Measurements from ENCODE around the gene VOPP1. TPM values are rescaled to one million over a fixed set of nuclear protein-coding genes. Genes with fewer than 3 reads are reported as not detected.

The VOPP1 gene
- total and polyA plus RNA-seq, 9 of the 15 experiments (the other 6 are each of a cell fraction or from before 2014, with no cell fraction given): 8.2 to 45.8 (median 31.2) TPM

DNA sequence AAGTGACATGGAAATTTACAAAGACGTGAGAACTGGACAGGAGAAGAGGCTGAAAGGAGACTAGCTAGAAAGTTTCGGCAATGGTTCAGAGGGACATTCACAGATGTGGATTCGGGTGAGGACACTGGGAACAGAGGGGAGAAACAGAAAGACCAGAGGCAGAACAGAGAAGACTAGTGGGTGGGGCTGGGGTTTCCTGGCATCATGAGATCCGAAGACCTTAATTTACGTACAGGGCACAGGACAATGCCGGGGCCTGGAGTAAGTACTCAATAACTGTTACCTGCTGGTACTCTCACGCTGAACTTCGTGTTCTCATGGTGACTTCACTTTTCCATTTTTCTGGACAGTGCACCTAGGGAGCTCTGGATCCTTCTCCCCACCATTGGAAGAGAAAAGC lies 53.5 kb downstream of the VOPP1 start (continued):
- TF ChIP-seq, protein P1, sequence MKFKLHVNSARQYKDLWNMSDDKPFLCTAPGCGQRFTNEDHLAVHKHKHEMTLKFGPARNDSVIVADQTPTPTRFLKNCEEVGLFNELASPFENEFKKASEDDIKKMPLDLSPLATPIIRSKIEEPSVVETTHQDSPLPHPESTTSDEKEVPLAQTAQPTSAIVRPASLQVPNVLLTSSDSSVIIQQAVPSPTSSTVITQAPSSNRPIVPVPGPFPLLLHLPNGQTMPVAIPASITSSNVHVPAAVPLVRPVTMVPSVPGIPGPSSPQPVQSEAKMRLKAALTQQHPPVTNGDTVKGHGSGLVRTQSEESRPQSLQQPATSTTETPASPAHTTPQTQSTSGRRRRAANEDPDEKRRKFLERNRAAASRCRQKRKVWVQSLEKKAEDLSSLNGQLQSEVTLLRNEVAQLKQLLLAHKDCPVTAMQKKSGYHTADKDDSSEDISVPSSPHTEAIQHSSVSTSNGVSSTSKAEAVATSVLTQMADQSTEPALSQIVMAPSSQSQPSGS (CRISPR knock-in tag; IDR thresholded peaks at IDR 0.05): no peak
- TF ChIP-seq, protein P2, sequence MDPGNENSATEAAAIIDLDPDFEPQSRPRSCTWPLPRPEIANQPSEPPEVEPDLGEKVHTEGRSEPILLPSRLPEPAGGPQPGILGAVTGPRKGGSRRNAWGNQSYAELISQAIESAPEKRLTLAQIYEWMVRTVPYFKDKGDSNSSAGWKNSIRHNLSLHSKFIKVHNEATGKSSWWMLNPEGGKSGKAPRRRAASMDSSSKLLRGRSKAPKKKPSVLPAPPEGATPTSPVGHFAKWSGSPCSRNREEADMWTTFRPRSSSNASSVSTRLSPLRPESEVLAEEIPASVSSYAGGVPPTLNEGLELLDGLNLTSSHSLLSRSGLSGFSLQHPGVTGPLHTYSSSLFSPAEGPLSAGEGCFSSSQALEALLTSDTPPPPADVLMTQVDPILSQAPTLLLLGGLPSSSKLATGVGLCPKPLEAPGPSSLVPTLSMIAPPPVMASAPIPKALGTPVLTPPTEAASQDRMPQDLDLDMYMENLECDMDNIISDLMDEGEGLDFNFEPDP (CRISPR knock-in tag; IDR thresholded peaks at IDR 0.05): no peak
- TF ChIP-seq, protein P3, sequence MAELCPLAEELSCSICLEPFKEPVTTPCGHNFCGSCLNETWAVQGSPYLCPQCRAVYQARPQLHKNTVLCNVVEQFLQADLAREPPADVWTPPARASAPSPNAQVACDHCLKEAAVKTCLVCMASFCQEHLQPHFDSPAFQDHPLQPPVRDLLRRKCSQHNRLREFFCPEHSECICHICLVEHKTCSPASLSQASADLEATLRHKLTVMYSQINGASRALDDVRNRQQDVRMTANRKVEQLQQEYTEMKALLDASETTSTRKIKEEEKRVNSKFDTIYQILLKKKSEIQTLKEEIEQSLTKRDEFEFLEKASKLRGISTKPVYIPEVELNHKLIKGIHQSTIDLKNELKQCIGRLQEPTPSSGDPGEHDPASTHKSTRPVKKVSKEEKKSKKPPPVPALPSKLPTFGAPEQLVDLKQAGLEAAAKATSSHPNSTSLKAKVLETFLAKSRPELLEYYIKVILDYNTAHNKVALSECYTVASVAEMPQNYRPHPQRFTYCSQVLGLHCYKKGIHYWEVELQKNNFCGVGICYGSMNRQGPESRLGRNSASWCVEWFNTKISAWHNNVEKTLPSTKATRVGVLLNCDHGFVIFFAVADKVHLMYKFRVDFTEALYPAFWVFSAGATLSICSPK (IDR thresholded peaks at IDR 0.05; ENCODE audit: borderline replicate concordance): no peak
- TF ChIP-seq PRPF4 (IDR thresholded peaks at IDR 0.05; ENCODE audit: insufficient read depth, low read depth, low read length, poor library complexity, severe bottlenecking): no peak
- TF ChIP-seq, protein P4, sequence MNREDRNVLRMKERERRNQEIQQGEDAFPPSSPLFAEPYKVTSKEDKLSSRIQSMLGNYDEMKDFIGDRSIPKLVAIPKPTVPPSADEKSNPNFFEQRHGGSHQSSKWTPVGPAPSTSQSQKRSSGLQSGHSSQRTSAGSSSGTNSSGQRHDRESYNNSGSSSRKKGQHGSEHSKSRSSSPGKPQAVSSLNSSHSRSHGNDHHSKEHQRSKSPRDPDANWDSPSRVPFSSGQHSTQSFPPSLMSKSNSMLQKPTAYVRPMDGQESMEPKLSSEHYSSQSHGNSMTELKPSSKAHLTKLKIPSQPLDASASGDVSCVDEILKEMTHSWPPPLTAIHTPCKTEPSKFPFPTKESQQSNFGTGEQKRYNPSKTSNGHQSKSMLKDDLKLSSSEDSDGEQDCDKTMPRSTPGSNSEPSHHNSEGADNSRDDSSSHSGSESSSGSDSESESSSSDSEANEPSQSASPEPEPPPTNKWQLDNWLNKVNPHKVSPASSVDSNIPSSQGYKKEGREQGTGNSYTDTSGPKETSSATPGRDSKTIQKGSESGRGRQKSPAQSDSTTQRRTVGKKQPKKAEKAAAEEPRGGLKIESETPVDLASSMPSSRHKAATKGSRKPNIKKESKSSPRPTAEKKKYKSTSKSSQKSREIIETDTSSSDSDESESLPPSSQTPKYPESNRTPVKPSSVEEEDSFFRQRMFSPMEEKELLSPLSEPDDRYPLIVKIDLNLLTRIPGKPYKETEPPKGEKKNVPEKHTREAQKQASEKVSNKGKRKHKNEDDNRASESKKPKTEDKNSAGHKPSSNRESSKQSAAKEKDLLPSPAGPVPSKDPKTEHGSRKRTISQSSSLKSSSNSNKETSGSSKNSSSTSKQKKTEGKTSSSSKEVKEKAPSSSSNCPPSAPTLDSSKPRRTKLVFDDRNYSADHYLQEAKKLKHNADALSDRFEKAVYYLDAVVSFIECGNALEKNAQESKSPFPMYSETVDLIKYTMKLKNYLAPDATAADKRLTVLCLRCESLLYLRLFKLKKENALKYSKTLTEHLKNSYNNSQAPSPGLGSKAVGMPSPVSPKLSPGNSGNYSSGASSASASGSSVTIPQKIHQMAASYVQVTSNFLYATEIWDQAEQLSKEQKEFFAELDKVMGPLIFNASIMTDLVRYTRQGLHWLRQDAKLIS (CRISPR knock-in tag; IDR thresholded peaks at IDR 0.05): no peak
